ENCODE data around the gene ALOX12B. TPM values are rescaled to one million over a fixed set of nuclear protein-coding genes. Genes with fewer than 3 reads are reported as not detected.
A peak's percentile ranks its signal among the peaks of the same experiment; 100 is the strongest.

Gene ALOX12B
- total and polyA plus RNA-seq, 2 donors (not counting 1 experiment from before 2014, with no cell fraction given): 0.57 to 0.69 TPM

- ChIA-PET CTCF (interaction anchor here (0.7 to 20.5 kb wide), 31 partner anchors 9 to 296 kb away, joined by 3 to 360 read pairs (median 8); partner anchors contain the start of genes AURKB, BORCS6, CTC1 and PER1), POLR2A (interaction anchor here (0.6 to 3.1 kb wide), 13 partner anchors 20 to 189 kb away, joined by 3 to 23 read pairs (median 11); partner anchors contain the start of genes CTC1 and VAMP2)
- no peaks in the 10 kb centered on the region for H3K9me3 Mint-ChIP-seq (ENCODE audit: insufficient read depth)
- peaks cover 53 to 61% of the 10 kb centered on the region in 2 donors for H3K4me1 ChIP-seq (ENCODE audit: control insufficient read depth in 2 of 2, insufficient read depth in 2 of 2, low read length in 2 of 2)
- H3K79me2 ChIP-seq (ENCODE audit: control insufficient read depth, insufficient read depth, low read length): no peaks in the 10 kb centered on the region
- peak overlapping the region; percentile 94 for H3K4me3 Mint-ChIP-seq
- peaks cover 56% of the 10 kb centered on the region for H3K4me1 Mint-ChIP-seq
- H3K36me3 ChIP-seq (replicated peaks in 1 of 2; ENCODE audit: control extremely low read depth in 1 of 2, control insufficient read depth in 1 of 2, extremely low read depth in 1 of 2, insufficient read depth in 2 of 2, low read length in 1 of 2): no peaks in the 10 kb centered on the region
- peak overlapping the region; percentile 13 to 34 for H3K27ac ChIP-seq (ENCODE audit: low read length in 2 of 2)
- peak overlapping the region; percentile 98 for H3K27ac Mint-ChIP-seq
- H3K27me3 ChIP-seq (replicated peaks in 1 of 4; ENCODE audit: control extremely low read depth in 1 of 4, control insufficient read depth in 3 of 4, insufficient read depth in 4 of 4, low read length in 3 of 4): peaks cover 0 to 73% (median 49%) of the 10 kb centered on the region in 4 experiments
- ATAC-seq (ENCODE audit: low read depth) (peak; percentile 68), DNase-seq (peak; percentile 92)
- peak overlapping the region; percentile 61 to 85 (median 69) for H3K4me3 ChIP-seq (ENCODE audit: control extremely low read depth in 1 of 5, extremely low read depth in 1 of 5, insufficient read depth in 1 of 5, low read depth in 2 of 5, low read length in 4 of 5)
- under 1% methylated on average over 26 of the region's 38 CpGs for WGBS (ENCODE audit: insufficient coverage)
- H4K20me1 ChIP-seq (ENCODE audit: control insufficient read depth, insufficient read depth, low read length, poor library complexity, severe bottlenecking): peaks cover 21% of the 10 kb centered on the region
- peak; percentile 92 for TF ChIP-seq CTCF (IDR thresholded peaks at IDR 0.05)
- TF ChIP-seq EZH2 (IDR thresholded peaks at IDR 0.05; ENCODE audit: borderline replicate concordance, insufficient read depth, low read depth, low read length, poor library complexity, severe bottlenecking): no peak
- peak overlapping the region; percentile 91 for H3K4me2 ChIP-seq (replicated peaks; ENCODE audit: low read depth, low read length, poor library complexity, severe bottlenecking)
- peaks cover 57% of the 10 kb centered on the region for H3K27me3 Mint-ChIP-seq
- H3K9me3 ChIP-seq (ENCODE audit: control extremely low read depth in 1 of 3, control insufficient read depth in 2 of 3, insufficient read depth in 1 of 3, low read length in 2 of 3): peaks cover 0 to 22% (median 0%) of the 10 kb centered on the region in 3 donors
- H2AFZ ChIP-seq (ENCODE audit: insufficient read depth, low read depth, low read length, poor library complexity, severe bottlenecking): peak overlapping the region; percentile 77
- intact Hi-C loops (cut with micrococcal nuclease): loop anchor here (1.0 to 5.0 kb wide), 10 partner anchors 19 to 182 kb away; no protein-coding TSS in a partner anchor
- H3K9ac ChIP-seq (ENCODE audit: low read length): peak overlapping the region; percentile 72
These were observed 31.5 kb upstream of the ALOX12B start for GRCh38 chr17:8118769-8119580.

All from B cell (primary cell).